A549 (cell line): ENCODE data around the gene ZP3.

Source experiments
- CHD2 ChIP-seq: fragments of 150-350 bp; IDR thresholded peaks from 2 replicates; pipeline ENCODE4 v1.6.1; 2014; ENCODE audit warnings: low read length; ENCODE audit not compliant: partially characterized antibody
- CTCF ChIP-seq: fragments of >200 bp; sonication (Bioruptor Twin); formaldehyde crosslinking; IDR thresholded peaks from 3 replicates; pipeline ENCODE4 v1.5.1; 2016
- EHF ChIP-seq: fragments of 250-450 bp; sonication (Bioruptor Pico); IDR thresholded peaks from 2 replicates; pipeline ENCODE4 v1.5.0; 2020; ENCODE audit warnings: mild to moderate bottlenecking
- ESRRA ChIP-seq: fragments of 150-350 bp; IDR thresholded peaks from 2 replicates; pipeline ENCODE4 v1.6.1; 2014; ENCODE audit warnings: mild to moderate bottlenecking, low read length, borderline replicate concordance
- HDAC2 ChIP-seq: fragments of 200-600 bp; sonication (generic); IDR thresholded peaks from 2 replicates; pipeline ENCODE4 v1.6.1; 2016
- HOXB13 ChIP-seq: fragments of 250-450 bp; sonication (Bioruptor Pico); IDR thresholded peaks from 2 replicates; pipeline ENCODE4 v1.5.0; 2020; ENCODE audit warnings: low read depth, mild to moderate bottlenecking, moderate library complexity
- MYC ChIP-seq: IDR thresholded peaks from 2 replicates; pipeline ENCODE4 v1.6.1; 2012; ENCODE audit warnings: mild to moderate bottlenecking, inconsistent platforms, low read length, improper control_type of control experiment, borderline replicate concordance
- POLR2A ChIP-seq: IDR thresholded peaks from 2 replicates; pipeline ENCODE4 v1.6.1; 2012; ENCODE audit warnings: mild to moderate bottlenecking, low read length
- RAD21 ChIP-seq, 2 experiments: fragments of >200 bp in 1 of 2; sonication (Bioruptor Twin) in 1 of 2; formaldehyde crosslinking in 1 of 2; IDR thresholded peaks in 1 of 2; conservative IDR thresholded peaks in 1 of 2; 2 replicates in 1 of 2; 3 replicates in 1 of 2; pipeline ENCODE4 v1.6.1; 2012 to 2018; ENCODE audit warnings: inconsistent platforms in 1 of 2
- SMC3 ChIP-seq: fragments of >200 bp; sonication (Bioruptor Twin); formaldehyde crosslinking; IDR thresholded peaks from 3 replicates; pipeline ENCODE4 v1.6.1; 2018; ENCODE audit warnings: inconsistent platforms
- ZC3H11A ChIP-seq: fragments of 450-650 bp; IDR thresholded peaks from 2 replicates; pipeline ENCODE4 v1.6.1; 2014; ENCODE audit warnings: antibody characterized with exemption, mild to moderate bottlenecking
- TF ChIP-seq, protein P1 (sequence below): IDR thresholded peaks from 2 replicates; pipeline ENCODE4 v1.6.1; 2012; ENCODE audit warnings: low read depth, borderline replicate concordance

- TF ChIP-seq CTCF = no peak
- TF ChIP-seq CHD2 = no peak
- TF ChIP-seq, protein P1, sequence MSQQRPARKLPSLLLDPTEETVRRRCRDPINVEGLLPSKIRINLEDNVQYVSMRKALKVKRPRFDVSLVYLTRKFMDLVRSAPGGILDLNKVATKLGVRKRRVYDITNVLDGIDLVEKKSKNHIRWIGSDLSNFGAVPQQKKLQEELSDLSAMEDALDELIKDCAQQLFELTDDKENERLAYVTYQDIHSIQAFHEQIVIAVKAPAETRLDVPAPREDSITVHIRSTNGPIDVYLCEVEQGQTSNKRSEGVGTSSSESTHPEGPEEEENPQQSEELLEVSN = no peak
- no peak for TF ChIP-seq ZC3H11A
- TF ChIP-seq RAD21 (conservative IDR thresholded peaks at IDR 0.05 in 1 of 2, IDR thresholded peaks at IDR 0.05 in 1 of 2) = no peak
- no peak for TF ChIP-seq POLR2A
- TF ChIP-seq EHF = no peak
- no peak for TF ChIP-seq HDAC2
- no peak for TF ChIP-seq HOXB13 (CRISPR knock-in tag)
- no peak for TF ChIP-seq MYC
- no peak for TF ChIP-seq ESRRA
- TF ChIP-seq SMC3 = no peak
Observed at GRCh38 chr7:76423666-76424412, 911 bp upstream of the ZP3 start.
